ENCODE data around the gene PPIL6.

PPIL6 gene

GRCh38 chr6:109480993-109481480 lies 40.6 kb upstream of the PPIL6 start:
- Histone ChIP-seq H3K9ac (peak overlapping the region in 6 of 11 experiments; percentile 10 to 99 (median 98); a peak in 9 of 22 replicates), H3K27me3 (0 out of 22 replicates have a peak, but pooled peaks cover 0 to 2% (median 0%) of the 10 kb centered on the region in 11 experiments), H3K4me2 (peak overlapping the region; percentile 66 to 97 (median 88)), H3K4me3 (peak overlapping the region in 9 of 10 experiments; percentile 17 to 98 (median 95); a peak in 16 of 20 replicates), H4K20me1 (peaks cover 19 to 60% (median 52%) of the 10 kb centered on the region in 11 experiments; a peak in 21 of 22 replicates), H3K4me1 (peaks cover 52 to 69% (median 65%) of the 10 kb centered on the region in 10 experiments), H3K9me3 (replicated peaks in 1 of 11) (peaks cover 0 to 4% (median 0%) of the 10 kb centered on the region in 11 experiments; a peak in 4 of 22 replicates), H3K36me3 (peaks cover 38 to 59% (median 57%) of the 10 kb centered on the region in 11 experiments), H3K27ac (peak overlapping the region in 6 of 11 experiments; percentile 96 to 99 (median 98); a peak in 11 of 22 replicates)
- TF ChIP-seq Cebpa-rat (IDR thresholded peaks at IDR 0.05) = no peak

- Histone ChIP-seq H3K4me3 (peak overlapping the region in 9 of 10 experiments; percentile 22 to 98 (median 46); a peak in 15 of 20 replicates), H3K9me3 (replicated peaks in 1 of 11) (peaks cover 0 to 4% (median 0%) of the 10 kb centered on the region in 11 experiments; a peak in 4 of 22 replicates), H3K36me3 (peaks cover 57 to 79% (median 77%) of the 10 kb centered on the region in 11 experiments), H3K9ac (peak overlapping the region in 9 of 11 experiments; percentile 1 to 49 (median 30); a peak in 12 of 22 replicates), H3K4me1 (peaks cover 52 to 69% (median 64%) of the 10 kb centered on the region in 10 experiments), H4K20me1 (peaks cover 19 to 80% (median 71%) of the 10 kb centered on the region in 11 experiments; a peak in 21 of 22 replicates), H3K27me3 (0 out of 22 replicates have a peak, but pooled peaks cover 0 to under 1% (median 0%) of the 10 kb centered on the region in 11 experiments), H3K27ac (no peak overlapping the region; a peak in 1 of 22 replicates), H3K4me2 (peak overlapping the region; percentile 66 to 97 (median 88))
- no peak for TF ChIP-seq Cebpa-rat (IDR thresholded peaks at IDR 0.05)
These were observed 38.6 kb upstream of the PPIL6 start for GRCh38 chr6:109478841-109479624.

- Histone ChIP-seq H3K27ac (no peak overlapping the region; a peak in 2 of 22 replicates), H3K4me1 (peaks cover 57 to 69% (median 63%) of the 10 kb centered on the region in 10 experiments), H3K36me3 (peaks cover 64 to 87% (median 85%) of the 10 kb centered on the region in 11 experiments), H3K9ac (peak overlapping the region in 7 of 11 experiments; percentile 1 to 49 (median 19); a peak in 8 of 22 replicates), H3K4me3 (peak overlapping the region in 9 of 10 experiments; percentile 21 to 98 (median 40); a peak in 11 of 20 replicates), H3K4me2 (peak overlapping the region; percentile 66 to 97 (median 88)), H4K20me1 (peaks cover 19 to 88% (median 78%) of the 10 kb centered on the region in 11 experiments; a peak in 21 of 22 replicates), H3K27me3 (no peaks in the 10 kb centered on the region), H3K9me3 (replicated peaks in 1 of 11) (peaks cover 0 to 4% (median 0%) of the 10 kb centered on the region in 11 experiments; a peak in 4 of 22 replicates)
- no peak for TF ChIP-seq Cebpa-rat (IDR thresholded peaks at IDR 0.05)
These were observed 37.9 kb upstream of the PPIL6 start for GRCh38 chr6:109478222-109478805.

GRCh38 chr6:109477725-109478124 lies 37.3 kb upstream of the PPIL6 start:
- H3K36me3 ChIP-seq = peaks cover 70 to 93% (median 90%) of the 10 kb centered on the region in 11 experiments
- no peak overlapping the region; a peak in 1 of 22 replicates for H3K27ac ChIP-seq
- peak overlapping the region in 3 of 11 experiments; percentile 2 to 49 (median 20); a peak in 4 of 22 replicates for H3K9ac ChIP-seq
- peak overlapping the region in 6 of 10 experiments; percentile 9 to 98 (median 18); a peak in 4 of 20 replicates for H3K4me3 ChIP-seq
- H3K27me3 ChIP-seq = no peaks in the 10 kb centered on the region
- peaks cover 62 to 75% (median 69%) of the 10 kb centered on the region in 10 experiments for H3K4me1 ChIP-seq
- peaks cover 0 to 4% (median 0%) of the 10 kb centered on the region in 11 experiments; a peak in 4 of 22 replicates for H3K9me3 ChIP-seq (replicated peaks in 1 of 11)
- H4K20me1 ChIP-seq = peaks cover 24 to 94% (median 84%) of the 10 kb centered on the region in 11 experiments; a peak in 21 of 22 replicates
- peak overlapping the region; percentile 66 to 97 (median 88) for H3K4me2 ChIP-seq
- no peak for TF ChIP-seq Cebpa-rat (IDR thresholded peaks at IDR 0.05)

GRCh38 chr6:109477184-109477583 lies 36.8 kb upstream of the PPIL6 start:
- H3K9ac ChIP-seq = peak overlapping the region in 2 of 11 experiments; percentile 20 to 49; a peak in 2 of 22 replicates
- H3K4me2 ChIP-seq = peak overlapping the region; percentile 66 to 97 (median 88)
- TF ChIP-seq Cebpa-rat (IDR thresholded peaks at IDR 0.05) = no peak
- peaks cover 0 to 4% (median 0%) of the 10 kb centered on the region in 11 experiments; a peak in 4 of 22 replicates for H3K9me3 ChIP-seq (replicated peaks in 1 of 11)
- H3K36me3 ChIP-seq = peaks cover 71 to 98% (median 95%) of the 10 kb centered on the region in 11 experiments
- no peaks in the 10 kb centered on the region for H3K27me3 ChIP-seq
- no peak overlapping the region for H3K27ac ChIP-seq
- 0 out of 20 replicates have a peak overlapping the region, but pooled peaks of 2 of the 10 experiments have one; percentile 9 to 98 for H3K4me3 ChIP-seq
- peaks cover 27 to 99% (median 89%) of the 10 kb centered on the region in 11 experiments; a peak in 21 of 22 replicates for H4K20me1 ChIP-seq
- H3K4me1 ChIP-seq = peaks cover 67 to 80% (median 73%) of the 10 kb centered on the region in 10 experiments

- H3K4me3 ChIP-seq = no peak overlapping the region
- no peak overlapping the region for H3K4me2 ChIP-seq
- H3K4me1 ChIP-seq = peaks cover 60 to 73% (median 66%) of the 10 kb centered on the region in 10 experiments
- H3K9me3 ChIP-seq (replicated peaks in 1 of 11) = peaks cover 0 to 4% (median 0%) of the 10 kb centered on the region in 11 experiments; a peak in 4 of 22 replicates
- H4K20me1 ChIP-seq = peaks cover 37 to 100% (median 89%) of the 10 kb centered on the region in 11 experiments; a peak in 21 of 22 replicates
- no peaks in the 10 kb centered on the region for H3K27me3 ChIP-seq
- H3K27ac ChIP-seq = no peak overlapping the region
- peak overlapping the region in 1 of 11 experiments; percentile 14; a peak in 1 of 22 replicates for H3K9ac ChIP-seq
- no peak for TF ChIP-seq Cebpa-rat (IDR thresholded peaks at IDR 0.05)
- H3K36me3 ChIP-seq = peaks cover 73 to 100% (median 97%) of the 10 kb centered on the region in 11 experiments
These were observed 35.2 kb upstream of the PPIL6 start for GRCh38 chr6:109475625-109476024.

GRCh38 chr6:109474995-109475394 lies 34.6 kb upstream of the PPIL6 start:
- H3K27me3 ChIP-seq = no peaks in the 10 kb centered on the region
- H3K9ac ChIP-seq = no peak overlapping the region
- H3K9me3 ChIP-seq (replicated peaks in 1 of 11) = no peaks in the 10 kb centered on the region; a peak in 1 of 22 replicates
- peaks cover 54 to 66% (median 60%) of the 10 kb centered on the region in 10 experiments for H3K4me1 ChIP-seq
- TF ChIP-seq Cebpa-rat (IDR thresholded peaks at IDR 0.05) = no peak
- peaks cover 75 to 100% (median 97%) of the 10 kb centered on the region in 11 experiments for H3K36me3 ChIP-seq
- no peak overlapping the region for H3K4me3 ChIP-seq
- H4K20me1 ChIP-seq = peaks cover 31 to 100% (median 89%) of the 10 kb centered on the region in 11 experiments; a peak in 21 of 22 replicates
- no peak overlapping the region for H3K27ac ChIP-seq
- H3K4me2 ChIP-seq = no peak overlapping the region

Data from BLaER1 treated with 17β-estradiol and CSF1 and Interleukin-3, amounts not matched to agents 10 nM and 100 nM (cell line).